ENCODE results near the gene ZSCAN5A. TPM values are rescaled to one million over a fixed set of nuclear protein-coding genes. Genes with fewer than 3 reads are reported as not detected.

The ZSCAN5A gene
- total and polyA plus RNA-seq, 2 of the 13 experiments (the other 11 are each of a cell fraction or from before 2014, with no cell fraction given): 9.5 to 17.8 TPM

- TF ChIP-seq SKIL (CRISPR knock-in tag; IDR thresholded peaks at IDR 0.05; ENCODE audit: borderline replicate concordance) (no peak), ZNF263 (CRISPR knock-in tag; IDR thresholded peaks at IDR 0.05) (peak; percentile 24; the same call in 1 of the 2 replicates), RXRB (CRISPR knock-in tag; IDR thresholded peaks at IDR 0.05; ENCODE audit: borderline replicate concordance) (peak; percentile 49), NCOR1 (IDR thresholded peaks at IDR 0.05; ENCODE audit: borderline replicate concordance, low read length) (no peak), NFRKB (IDR thresholded peaks at IDR 0.05) (no peak), FOXA3 (CRISPR knock-in tag; IDR thresholded peaks at IDR 0.05) (peak; percentile 40; the same call in 1 of the 2 replicates), DNMT1 (CRISPR knock-in tag; IDR thresholded peaks at IDR 0.05) (no peak), KAT7 (CRISPR knock-in tag; IDR thresholded peaks at IDR 0.05; ENCODE audit: borderline replicate concordance) (0 out of 2 replicates have a peak, but pooled peaks have one; percentile 40), NCOA2 (CRISPR knock-in tag; IDR thresholded peaks at IDR 0.05) (peak; percentile 45; the same call in 1 of the 2 replicates), SALL1 (CRISPR knock-in tag; IDR thresholded peaks at IDR 0.05) (peak; percentile 57; the same call in 1 of the 2 replicates), SYNCRIP (IDR thresholded peaks at IDR 0.05; ENCODE audit: insufficient read depth, low read depth, low read length) (no peak), TIGD3 (CRISPR knock-in tag; IDR thresholded peaks at IDR 0.05; ENCODE audit: borderline replicate concordance) (no peak), TRIM24 (CRISPR knock-in tag; IDR thresholded peaks at IDR 0.05) (no peak), ZNF136 (CRISPR knock-in tag; IDR thresholded peaks at IDR 0.05; ENCODE audit: low read depth) (no peak), HOXA9 (CRISPR knock-in tag; IDR thresholded peaks at IDR 0.05; ENCODE audit: borderline replicate concordance) (no peak)
- TF ChIP-seq, protein P1, sequence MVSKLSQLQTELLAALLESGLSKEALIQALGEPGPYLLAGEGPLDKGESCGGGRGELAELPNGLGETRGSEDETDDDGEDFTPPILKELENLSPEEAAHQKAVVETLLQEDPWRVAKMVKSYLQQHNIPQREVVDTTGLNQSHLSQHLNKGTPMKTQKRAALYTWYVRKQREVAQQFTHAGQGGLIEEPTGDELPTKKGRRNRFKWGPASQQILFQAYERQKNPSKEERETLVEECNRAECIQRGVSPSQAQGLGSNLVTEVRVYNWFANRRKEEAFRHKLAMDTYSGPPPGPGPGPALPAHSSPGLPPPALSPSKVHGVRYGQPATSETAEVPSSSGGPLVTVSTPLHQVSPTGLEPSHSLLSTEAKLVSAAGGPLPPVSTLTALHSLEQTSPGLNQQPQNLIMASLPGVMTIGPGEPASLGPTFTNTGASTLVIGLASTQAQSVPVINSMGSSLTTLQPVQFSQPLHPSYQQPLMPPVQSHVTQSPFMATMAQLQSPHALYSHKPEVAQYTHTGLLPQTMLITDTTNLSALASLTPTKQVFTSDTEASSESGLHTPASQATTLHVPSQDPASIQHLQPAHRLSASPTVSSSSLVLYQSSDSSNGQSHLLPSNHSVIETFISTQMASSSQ (IDR thresholded peaks at IDR 0.05; ENCODE audit: low read depth): no peak
- TF ChIP-seq, protein P1 (CRISPR knock-in tag; IDR thresholded peaks at IDR 0.05; ENCODE audit: borderline replicate concordance): no peak
- TF ChIP-seq, protein P2, sequence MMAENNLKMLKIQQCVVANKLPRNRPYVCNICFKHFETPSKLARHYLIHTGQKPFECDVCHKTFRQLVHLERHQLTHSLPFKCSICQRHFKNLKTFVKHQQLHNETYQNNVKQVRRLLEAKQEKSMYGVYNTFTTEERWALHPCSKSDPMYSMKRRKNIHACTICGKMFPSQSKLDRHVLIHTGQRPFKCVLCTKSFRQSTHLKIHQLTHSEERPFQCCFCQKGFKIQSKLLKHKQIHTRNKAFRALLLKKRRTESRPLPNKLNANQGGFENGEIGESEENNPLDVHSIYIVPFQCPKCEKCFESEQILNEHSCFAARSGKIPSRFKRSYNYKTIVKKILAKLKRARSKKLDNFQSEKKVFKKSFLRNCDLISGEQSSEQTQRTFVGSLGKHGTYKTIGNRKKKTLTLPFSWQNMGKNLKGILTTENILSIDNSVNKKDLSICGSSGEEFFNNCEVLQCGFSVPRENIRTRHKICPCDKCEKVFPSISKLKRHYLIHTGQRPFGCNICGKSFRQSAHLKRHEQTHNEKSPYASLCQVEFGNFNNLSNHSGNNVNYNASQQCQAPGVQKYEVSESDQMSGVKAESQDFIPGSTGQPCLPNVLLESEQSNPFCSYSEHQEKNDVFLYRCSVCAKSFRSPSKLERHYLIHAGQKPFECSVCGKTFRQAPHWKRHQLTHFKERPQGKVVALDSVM (CRISPR knock-in tag; IDR thresholded peaks at IDR 0.05): no peak
Measured at GRCh38 chr19:56316728-56317127, 2.1 kb upstream of the ZSCAN5A start (continued).

All from HepG2 (cell line).